ENCODE measurements around the gene SIK3. TPM values are rescaled to one million over a fixed set of nuclear protein-coding genes. Genes with fewer than 3 reads are reported as not detected.
A peak's percentile ranks its signal among the peaks of the same experiment; 100 is the strongest.
"Not testable (repeated sequence)": the region's sequence is repeated elsewhere in the genome, so short reads cannot be mapped to it uniquely, and the experiment has no call there.

SIK3 gene
- total RNA-seq, 1 donor from 2014 or later: 24.4 TPM

GRCh38 chr11:117144477-117145392 lies 46.5 kb upstream of the SIK3 start:
- peak overlapping the region; percentile 99 for H3K4me2 ChIP-seq
- H3F3A ChIP-seq (ENCODE audit: low read depth): peaks cover 3% of the 10 kb centered on the region
- H3K4me1 Mint-ChIP-seq: peaks cover 32% of the 10 kb centered on the region
- no peaks in the 10 kb centered on the region for H3K9me3 Mint-ChIP-seq
- H2AFZ ChIP-seq (replicated peaks): peak overlapping the region; percentile 98
- TF ChIP-seq EZH2phosphoT487 (IDR thresholded peaks at IDR 0.05) (no peak), EZH2 (IDR thresholded peaks at IDR 0.05) (peak; percentile 50), CTCF (IDR thresholded peaks at IDR 0.05) (peak; percentile 6)
- peaks cover 9% of the 10 kb centered on the region for H3K4me1 ChIP-seq
- no peaks in the 10 kb centered on the region for H3K27me3 ChIP-seq
- no peaks in the 10 kb centered on the region for H3K9me3 ChIP-seq (ENCODE audit: low read depth)
- peak overlapping the region; percentile 79 for H3K9ac ChIP-seq
- peak overlapping the region; percentile 100 for H3K4me3 Mint-ChIP-seq
- peak overlapping the region; percentile 97 for H3K27ac Mint-ChIP-seq
- peaks cover 2% of the 10 kb centered on the region for H3K36me3 ChIP-seq
- peak; percentile 78 for DNase-seq (ENCODE audit: low spot score)
- peak overlapping the region; percentile 95 for H3K4me3 ChIP-seq
- peaks cover 56% of the 10 kb centered on the region for H3K79me2 ChIP-seq (ENCODE audit: low read depth)
- H4K20me1 ChIP-seq (ENCODE audit: low read depth): peaks cover 47% of the 10 kb centered on the region
- H3K27ac ChIP-seq: peak overlapping the region; percentile 81
- H3K36me3 Mint-ChIP-seq: peaks cover 17% of the 10 kb centered on the region
- peaks cover 8% of the 10 kb centered on the region for H3K27me3 Mint-ChIP-seq (ENCODE audit: insufficient read depth, low read depth)

- no peaks in the 10 kb centered on the region for H3F3A ChIP-seq (ENCODE audit: low read depth)
- peak within 1 kb of the TSS; percentile 98 for H2AFZ ChIP-seq (replicated peaks)
These were observed 45.7 kb upstream of the SIK3 start, which contains the start of gene PAFAH1B2 for GRCh38 chr11:117143871-117144476. Gene PAFAH1B2 (plus strand): TSS chr11:117144287. CDS start chr11:117152448, 8,161 bp downstream.

GRCh38 chr11:117143390-117143789 lies 45.2 kb upstream of the SIK3 start:
- TF ChIP-seq EZH2 (IDR thresholded peaks at IDR 0.05): no peak
- no peak for TF ChIP-seq EZH2phosphoT487 (IDR thresholded peaks at IDR 0.05)
- no peak for TF ChIP-seq CTCF (IDR thresholded peaks at IDR 0.05)
- Histone ChIP-seq H4K20me1 (ENCODE audit: low read depth) (peaks cover 38% of the 10 kb centered on the region), H3K4me2 (peak overlapping the region; percentile 99), H3K79me2 (ENCODE audit: low read depth) (peaks cover 43% of the 10 kb centered on the region), H3K4me1 (peaks cover 9% of the 10 kb centered on the region), H3K27me3 (no peaks in the 10 kb centered on the region), H3K36me3 (no peaks in the 10 kb centered on the region), H3K9ac (no peak overlapping the region), H3K9me3 (ENCODE audit: low read depth) (no peaks in the 10 kb centered on the region), H2AFZ (replicated peaks) (peak overlapping the region; percentile 98), H3K4me3 (peak overlapping the region; percentile 95), H3K27ac (no peak overlapping the region), H3F3A (ENCODE audit: low read depth) (no peaks in the 10 kb centered on the region)
- Mint-ChIP-seq H3K9me3 (no peaks in the 10 kb centered on the region), H3K27me3 (ENCODE audit: insufficient read depth, low read depth) (peaks cover 8% of the 10 kb centered on the region), H3K36me3 (peaks cover 14% of the 10 kb centered on the region), H3K27ac (peak overlapping the region; percentile 98), H3K4me1 (peaks cover 32% of the 10 kb centered on the region), H3K4me3 (peak overlapping the region; percentile 100)
- DNase-seq (ENCODE audit: low spot score): peak; percentile 57

More at GRCh38 chr11:117143871-117144476, 45.7 kb upstream of the SIK3 start, which contains the start of gene PAFAH1B2:
- TF ChIP-seq EZH2 (IDR thresholded peaks at IDR 0.05) (no peak), CTCF (IDR thresholded peaks at IDR 0.05) (no peak), EZH2phosphoT487 (IDR thresholded peaks at IDR 0.05) (no peak)
- Mint-ChIP-seq H3K27me3 (ENCODE audit: insufficient read depth, low read depth) (peaks cover 8% of the 10 kb centered on the region), H3K9me3 (no peaks in the 10 kb centered on the region), H3K27ac (peak within 1 kb of the TSS; percentile 98), H3K4me3 (peak within 1 kb of the TSS; percentile 100), H3K36me3 (peaks cover 15% of the 10 kb centered on the region), H3K4me1 (peaks cover 32% of the 10 kb centered on the region)
- Histone ChIP-seq H3K36me3 (no peaks in the 10 kb centered on the region), H3K9me3 (ENCODE audit: low read depth) (no peaks in the 10 kb centered on the region), H3K4me1 (peaks cover 9% of the 10 kb centered on the region), H4K20me1 (ENCODE audit: low read depth) (peaks cover 42% of the 10 kb centered on the region), H3K4me3 (peak within 1 kb of the TSS; percentile 95), H3K27me3 (no peaks in the 10 kb centered on the region), H3K9ac (peak within 1 kb of the TSS; percentile 79), H3K4me2 (peak within 1 kb of the TSS; percentile 99), H3K27ac (peak within 1 kb of the TSS; percentile 81), H3K79me2 (ENCODE audit: low read depth) (peaks cover 49% of the 10 kb centered on the region)
- peak; percentile 96 for DNase-seq (ENCODE audit: low spot score)

- H3K36me3 Mint-ChIP-seq; H3K4me3 ChIP-seq; H4K20me1 ChIP-seq (ENCODE audit: low read depth); H3K4me1 Mint-ChIP-seq; H3F3A ChIP-seq (ENCODE audit: low read depth); H3K27me3 Mint-ChIP-seq (ENCODE audit: insufficient read depth, low read depth); H3K27ac ChIP-seq; H3K27me3 ChIP-seq; H3K4me1 ChIP-seq; DNase-seq (ENCODE audit: low spot score); H2AFZ ChIP-seq (replicated peaks); H3K27ac Mint-ChIP-seq; H3K9ac ChIP-seq; H3K9me3 Mint-ChIP-seq; H3K36me3 ChIP-seq; H3K79me2 ChIP-seq (ENCODE audit: low read depth); H3K4me2 ChIP-seq; H3K9me3 ChIP-seq (ENCODE audit: low read depth); H3K4me3 Mint-ChIP-seq: not testable (repeated sequence)
These were observed 39.2 kb upstream of the SIK3 start for GRCh38 chr11:117137223-117138086.

- H3K4me2 ChIP-seq; H3K27ac Mint-ChIP-seq; H3K9me3 Mint-ChIP-seq; H3K4me3 ChIP-seq; H3F3A ChIP-seq (ENCODE audit: low read depth); H3K4me1 Mint-ChIP-seq; H3K36me3 Mint-ChIP-seq; H3K27me3 Mint-ChIP-seq (ENCODE audit: insufficient read depth, low read depth); DNase-seq (ENCODE audit: low spot score); H3K9ac ChIP-seq; H3K4me3 Mint-ChIP-seq; H3K36me3 ChIP-seq; H2AFZ ChIP-seq (replicated peaks); H3K27me3 ChIP-seq; H3K4me1 ChIP-seq; H3K79me2 ChIP-seq (ENCODE audit: low read depth); H3K27ac ChIP-seq; H4K20me1 ChIP-seq (ENCODE audit: low read depth); H3K9me3 ChIP-seq (ENCODE audit: low read depth): not testable (repeated sequence)
These were observed 36.8 kb upstream of the SIK3 start for GRCh38 chr11:117134979-117135378.

Data from neural progenitor cell (in vitro differentiated cells).